ENCODE measurements around the gene SCLY.

Gene SCLY

GRCh38 chr2:238069877-238070276 lies 9.1 kb downstream of the SCLY start:
- no peak for DNase-seq (ENCODE audit: low spot score)

GRCh38 chr2:238075397-238075796 lies 14.6 kb downstream of the SCLY start:
- DNase-seq (ENCODE audit: low spot score) = no peak

- DNase-seq (ENCODE audit: low spot score) = no peak
Observed at GRCh38 chr2:238077292-238077691, 16.5 kb downstream of the SCLY start.

GRCh38 chr2:238079874-238080327 lies 19.1 kb downstream of the SCLY start:
- DNase-seq (ENCODE audit: low spot score) = no peak

- DNase-seq (ENCODE audit: low spot score) = no peak
Observed at GRCh38 chr2:238080518-238080917, 19.7 kb downstream of the SCLY start.

GRCh38 chr2:238081150-238081549 lies 20.3 kb downstream of the SCLY start:
- no peak for DNase-seq (ENCODE audit: low spot score)

- DNase-seq (ENCODE audit: low spot score) = no peak
Observed at GRCh38 chr2:238081561-238081960, 20.8 kb downstream of the SCLY start.

- DNase-seq (ENCODE audit: low spot score) = no peak
Observed at GRCh38 chr2:238082151-238082550, 21.4 kb downstream of the SCLY start.

GRCh38 chr2:238082827-238083226 lies 22.0 kb downstream of the SCLY start:
- DNase-seq (ENCODE audit: low spot score) = no peak

- DNase-seq (ENCODE audit: low spot score) = no peak
Observed at GRCh38 chr2:238083919-238084318, 23.1 kb downstream of the SCLY start.

GRCh38 chr2:238084761-238085160 lies 24.0 kb downstream of the SCLY start:
- no peak for DNase-seq (ENCODE audit: low spot score)

- DNase-seq (ENCODE audit: low spot score) = no peak
Observed at GRCh38 chr2:238085899-238086298, 25.1 kb downstream of the SCLY start.

GRCh38 chr2:238087211-238087610 lies 26.4 kb downstream of the SCLY start:
- no peak for DNase-seq (ENCODE audit: low spot score)

- DNase-seq (ENCODE audit: low spot score) = no peak
Observed at GRCh38 chr2:238090887-238091286, 30.1 kb downstream of the SCLY start.

- DNase-seq (ENCODE audit: low spot score) = no peak
Observed at GRCh38 chr2:238091436-238092060, 30.7 kb downstream of the SCLY start.

- no peak for DNase-seq (ENCODE audit: low spot score)
Observed at GRCh38 chr2:238092486-238093035, 31.8 kb downstream of the SCLY start.

- no peak for DNase-seq (ENCODE audit: low spot score)
Observed at GRCh38 chr2:238093181-238094140, 32.7 kb downstream of the SCLY start.

GRCh38 chr2:238094438-238095022 lies 33.7 kb downstream of the SCLY start:
- no peak for DNase-seq (ENCODE audit: low spot score)

- no peak for DNase-seq (ENCODE audit: low spot score)
Observed at GRCh38 chr2:238095143-238095542, 34.3 kb downstream of the SCLY start.

GRCh38 chr2:238096311-238097011 lies 35.7 kb downstream of the SCLY start:
- DNase-seq (ENCODE audit: low spot score) = no peak

- no peak for DNase-seq (ENCODE audit: low spot score)
Observed at GRCh38 chr2:238097201-238097987, 36.6 kb downstream of the SCLY start.
